Suprapubic skin (tissue), 4 donors: ENCODE measurements around the gene BTN2A1. TPM values are rescaled to one million over a fixed set of nuclear protein-coding genes. Genes with fewer than 3 reads are reported as not detected.
"Not testable (repeated sequence)": the region's sequence is repeated elsewhere in the genome, so short reads cannot be mapped to it uniquely, and the experiment has no call there.

Experiments used
- DNase-seq, 2 donors: peaks; one replicate each; pipeline ENCODE4 v3.0.0-alpha.2; 2019; ENCODE audit warnings: low spot score in 2 of 2
- H3K27ac ChIP-seq: fragments of 200-600 bp; sonication (generic); one replicate; pipeline ENCODE4 v1.5.1; 2019
- H3K27me3 ChIP-seq: fragments of 200-600 bp; sonication (generic); one replicate; pipeline ENCODE4 v1.5.1; 2019
- H3K36me3 ChIP-seq: fragments of 200-600 bp; sonication (generic); one replicate; pipeline ENCODE4 v1.5.1; 2019
- H3K4me1 ChIP-seq: fragments of 200-600 bp; sonication (generic); one replicate; pipeline ENCODE4 v1.5.1; 2019
- H3K4me3 ChIP-seq: fragments of 200-600 bp; sonication (generic); one replicate; pipeline ENCODE4 v1.5.1; 2019; ENCODE audit warnings: mild to moderate bottlenecking
- H3K9me3 ChIP-seq: fragments of 200-600 bp; sonication (generic); one replicate; pipeline ENCODE4 v1.5.1; 2019
- CTCF ChIP-seq, 2 donors: fragments of 200-600 bp in 1 of 2; fragments of 450-650 bp in 1 of 2; sonication (generic) in 1 of 2; IDR thresholded peaks; one replicate each; pipeline ENCODE4 v1.5.1; 2016 to 2019; ENCODE audit warnings: antibody characterized with exemption in 2 of 2, mild to moderate bottlenecking in 1 of 2, moderate library complexity in 1 of 2
- EP300 ChIP-seq: sonication (generic); formaldehyde crosslinking; IDR thresholded peaks from one replicate; pipeline ENCODE4 v1.6.1; 2017; ENCODE audit warnings: antibody characterized with exemption
- POLR2A ChIP-seq, 2 donors: fragments of 450-650 bp; IDR thresholded peaks; one replicate each; pipeline ENCODE4 v1.6.1; 2017; ENCODE audit warnings: antibody characterized with exemption in 2 of 2, mild to moderate bottlenecking in 2 of 2, moderate library complexity in 2 of 2
- POLR2AphosphoS5 ChIP-seq, 3 donors: sonication (generic); formaldehyde crosslinking; IDR thresholded peaks; one replicate each; pipeline ENCODE4 v1.6.1; 2017; ENCODE audit warnings: antibody characterized with exemption in 3 of 3
- WGBS: methylation state at CpG from one replicate; pipeline ENCODE4 v1.1.5; 2018; 5-methylcytosine and 5-hydroxymethylcytosine counted together
- total RNA-seq, 4 donors: library from RNA; depleted of rRNA; stranded (reverse); fragments of >200 nt; gene quantifications; one replicate each; pipeline ENCODE4 v1.1.0, GENCODE V29; 2016

The BTN2A1 gene
- total RNA-seq, 4 donors from 2014 or later, result 9.1 to 31.9 (median 12.9) TPM

- DNase-seq, result no peak
- Histone ChIP-seq H3K36me3 (peaks cover 14% of the 10 kb centered on the region), H3K9me3 (no peaks in the 10 kb centered on the region), H3K27me3 (no peaks in the 10 kb centered on the region), H3K4me3 (no peak overlapping the region), H3K4me1 (no peaks in the 10 kb centered on the region), H3K27ac (no peak overlapping the region)
- WGBS, result 76% methylated on average over 5 of the region's 5 CpGs
- TF ChIP-seq POLR2A (IDR thresholded peaks at IDR 0.05), result no peak
- no peak for TF ChIP-seq EP300
- no peak for TF ChIP-seq CTCF (IDR thresholded peaks at IDR 0.05)
- TF ChIP-seq POLR2AphosphoS5 (IDR thresholded peaks at IDR 0.05), result no peak
These were observed 27.0 kb upstream of the BTN2A1 start for GRCh38 chr6:26430787-26431186.

GRCh38 chr6:26431258-26432172 lies 26.2 kb upstream of the BTN2A1 start:
- Histone ChIP-seq H3K9me3 (no peaks in the 10 kb centered on the region), H3K36me3 (peaks cover 12% of the 10 kb centered on the region), H3K27ac (no peak overlapping the region), H3K4me3 (no peak overlapping the region), H3K4me1 (no peaks in the 10 kb centered on the region), H3K27me3 (no peaks in the 10 kb centered on the region)
- no peak for TF ChIP-seq EP300
- no peak for TF ChIP-seq CTCF (IDR thresholded peaks at IDR 0.05)
- TF ChIP-seq POLR2AphosphoS5 (IDR thresholded peaks at IDR 0.05), result no peak
- no peak for TF ChIP-seq POLR2A (IDR thresholded peaks at IDR 0.05)
- WGBS, result 78% methylated on average over 6 of the region's 6 CpGs
- no peak for DNase-seq

- 88% methylated on average over 5 of the region's 5 CpGs for WGBS
- Histone ChIP-seq H3K27me3 (no peaks in the 10 kb centered on the region), H3K27ac (no peak overlapping the region), H3K4me3 (no peak overlapping the region), H3K36me3 (peaks cover 11% of the 10 kb centered on the region), H3K9me3 (no peaks in the 10 kb centered on the region), H3K4me1 (no peaks in the 10 kb centered on the region)
- TF ChIP-seq POLR2A (IDR thresholded peaks at IDR 0.05) (no peak), POLR2AphosphoS5 (IDR thresholded peaks at IDR 0.05) (no peak), CTCF (IDR thresholded peaks at IDR 0.05) (no peak), EP300 (no peak)
- DNase-seq, result no peak
These were observed 25.0 kb upstream of the BTN2A1 start for GRCh38 chr6:26432627-26433201.

- H3K36me3 ChIP-seq, H3K27me3 ChIP-seq, H3K4me1 ChIP-seq, H3K27ac ChIP-seq, H3K4me3 ChIP-seq, DNase-seq, H3K9me3 ChIP-seq: not testable (repeated sequence)
- WGBS, result 91% methylated on average over 8 of the region's 8 CpGs
These were observed 24.1 kb upstream of the BTN2A1 start for GRCh38 chr6:26433680-26434079.

- H3K27ac ChIP-seq, result no peak overlapping the region
- peaks cover 17% of the 10 kb centered on the region for H3K4me1 ChIP-seq
- TF ChIP-seq POLR2AphosphoS5 (IDR thresholded peaks at IDR 0.05), result no peak
- no peak for TF ChIP-seq EP300
- TF ChIP-seq POLR2A (IDR thresholded peaks at IDR 0.05), result no peak
- TF ChIP-seq CTCF (IDR thresholded peaks at IDR 0.05), result no peak
- no peaks in the 10 kb centered on the region for H3K36me3 ChIP-seq
- 97% methylated on average over 4 of the region's 4 CpGs for WGBS
- no peak overlapping the region for H3K4me3 ChIP-seq
- no peak for DNase-seq
- H3K9me3 ChIP-seq, result no peaks in the 10 kb centered on the region
- no peaks in the 10 kb centered on the region for H3K27me3 ChIP-seq
These were observed 21.7 kb upstream of the BTN2A1 start for GRCh38 chr6:26436018-26436417.
